LHCN-M2 (cell line): Measurements from ENCODE around the gene FZD4. TPM values are rescaled to one million over a fixed set of nuclear protein-coding genes. Genes with fewer than 3 reads are reported as not detected.
A peak's percentile ranks its signal among the peaks of the same experiment; 100 is the strongest.

Experiments
- DNase-seq: peaks from one replicate; pipeline ENCODE4 v3.0.0-alpha.2; 2012; ENCODE audit warnings: low read depth
- total RNA-seq: library from RNA; depleted of rRNA; stranded (reverse); fragments of >200 nt; gene quantifications from 2 replicates; pipeline ENCODE4 v1.2.3, GENCODE V29; 2014; rRNA removed

Gene FZD4
- total RNA-seq, 1 experiment from 2014 or later = 5.0 TPM

DNA sequence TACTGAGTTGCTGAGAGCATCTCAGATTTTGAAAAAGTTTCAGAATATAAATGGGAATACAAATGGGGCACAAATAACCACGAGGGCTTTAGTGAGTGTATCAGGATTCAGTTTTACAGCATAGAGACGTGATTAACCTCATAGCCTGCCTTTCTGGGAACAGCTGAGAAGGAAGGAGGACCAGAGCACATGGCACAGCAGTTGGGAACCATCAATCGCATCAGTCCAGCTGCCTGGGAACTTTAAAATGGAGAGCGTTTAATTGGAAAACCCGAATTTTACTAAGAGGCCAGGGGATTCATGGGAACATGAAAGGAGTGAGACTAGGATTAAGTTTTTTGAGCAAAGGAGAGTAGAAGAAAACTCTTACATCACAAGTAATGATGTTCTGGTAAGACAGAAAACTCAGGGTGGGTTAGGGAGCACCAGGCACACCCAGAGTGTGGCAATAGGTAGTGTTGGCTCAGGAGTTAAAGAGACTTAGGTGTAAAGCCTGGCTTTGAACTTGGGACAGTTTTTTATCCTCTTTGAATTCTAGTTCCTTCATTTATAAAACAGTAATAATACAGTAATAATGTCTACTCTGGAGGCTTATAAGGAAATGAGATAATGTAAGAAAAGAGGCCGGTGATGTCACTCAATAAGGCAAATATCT lies 40.2 kb downstream of the FZD4 start:
- DNase-seq = peak; percentile 93

DNA sequence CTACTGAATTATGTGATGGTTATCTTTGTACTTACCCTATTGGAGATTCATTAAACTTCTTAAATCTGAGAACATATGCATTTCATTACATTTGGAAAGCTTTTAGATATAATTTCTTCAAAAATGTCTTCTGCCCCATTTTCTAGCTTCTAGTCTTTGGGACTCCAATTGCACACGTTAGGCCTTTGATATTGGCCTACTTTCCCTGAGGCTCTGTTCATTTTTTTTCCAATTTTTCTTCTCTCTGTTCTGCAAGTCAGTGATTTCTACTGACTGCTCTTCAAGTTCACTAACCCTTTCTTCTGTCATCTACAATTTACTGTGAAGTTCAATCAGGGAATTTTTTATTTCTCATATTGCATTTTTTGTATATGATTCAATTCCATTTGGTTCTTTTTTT lies 43.0 kb downstream of the FZD4 start:
- DNase-seq = no peak

DNA sequence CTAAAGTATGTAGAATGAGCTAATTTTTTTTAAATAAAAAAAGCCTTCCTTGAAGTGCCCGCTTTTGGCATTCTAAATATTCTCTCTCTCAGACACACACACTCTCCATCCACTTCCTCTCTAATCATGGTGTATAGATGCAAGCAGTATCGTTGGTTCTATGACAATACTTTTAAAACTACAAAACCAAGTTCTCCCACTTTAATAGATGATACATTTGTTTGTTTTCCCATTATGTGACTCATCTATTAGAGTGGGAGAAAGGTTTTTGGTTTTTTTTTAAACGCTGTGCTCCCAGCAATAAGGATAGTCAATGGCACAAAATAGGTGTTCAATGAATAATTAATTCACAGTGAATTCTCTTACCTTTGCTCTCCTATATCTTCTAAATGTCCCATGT lies 44.6 kb downstream of the FZD4 start:
- no peak for DNase-seq

DNA sequence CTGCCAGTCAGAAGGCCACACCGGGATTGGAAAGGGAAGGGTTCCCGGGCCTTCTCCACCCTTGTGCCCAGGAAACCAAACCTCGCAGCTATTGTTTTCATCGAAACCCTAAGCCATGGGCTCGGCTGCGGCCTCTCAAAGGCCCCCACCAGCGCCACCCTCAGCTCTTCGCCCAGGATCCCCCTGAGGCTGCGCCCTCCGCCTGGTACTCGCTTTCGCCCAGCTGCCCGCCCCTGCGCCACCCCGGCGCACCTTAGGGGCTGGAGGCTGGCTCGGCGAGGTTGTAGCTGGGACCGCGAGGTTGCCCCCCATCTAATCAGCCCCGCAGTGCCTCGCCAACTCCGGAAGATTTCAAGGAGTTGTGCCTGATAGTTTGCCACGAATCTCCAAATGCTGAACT lies 49.0 kb downstream of the FZD4 start:
- DNase-seq = no peak

DNA sequence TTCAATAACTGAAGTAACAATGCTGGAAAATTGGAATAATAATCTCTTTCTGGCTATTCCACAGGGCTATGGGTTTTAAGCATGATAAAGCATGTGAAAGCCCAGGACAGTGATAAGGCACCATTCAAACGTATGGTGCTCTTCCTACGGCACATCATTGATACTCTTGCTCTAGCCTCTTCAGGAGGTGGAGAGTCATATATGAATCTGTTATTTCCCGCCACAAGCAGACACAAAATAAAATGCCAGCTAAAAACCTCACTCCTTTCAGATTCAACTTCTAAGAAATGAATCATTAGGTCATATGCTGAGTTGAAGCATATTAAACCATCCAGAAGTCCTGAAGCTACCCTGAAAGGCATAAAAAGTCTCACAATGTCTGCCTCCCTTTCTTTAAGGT lies 49.9 kb downstream of the FZD4 start:
- no peak for DNase-seq

DNA sequence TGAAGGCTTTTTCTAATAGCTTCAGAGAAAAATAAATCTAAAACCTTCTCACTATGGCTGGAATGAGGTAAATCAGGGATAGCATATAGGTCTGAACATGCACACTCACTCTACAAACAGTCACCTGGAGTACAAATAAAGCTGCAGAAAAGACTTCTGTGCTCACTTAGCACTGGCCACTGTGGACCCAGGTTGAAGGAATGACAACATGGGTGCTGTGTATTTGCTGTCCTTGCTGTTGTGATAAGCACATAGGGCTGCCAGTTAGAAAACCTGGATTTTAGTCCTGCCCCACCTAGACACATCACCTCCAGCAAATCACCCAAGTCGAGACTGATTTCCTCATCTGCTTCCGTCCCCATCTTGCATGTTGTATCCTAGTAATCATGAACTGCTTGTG lies 51.2 kb downstream of the FZD4 start:
- no peak for DNase-seq

DNA sequence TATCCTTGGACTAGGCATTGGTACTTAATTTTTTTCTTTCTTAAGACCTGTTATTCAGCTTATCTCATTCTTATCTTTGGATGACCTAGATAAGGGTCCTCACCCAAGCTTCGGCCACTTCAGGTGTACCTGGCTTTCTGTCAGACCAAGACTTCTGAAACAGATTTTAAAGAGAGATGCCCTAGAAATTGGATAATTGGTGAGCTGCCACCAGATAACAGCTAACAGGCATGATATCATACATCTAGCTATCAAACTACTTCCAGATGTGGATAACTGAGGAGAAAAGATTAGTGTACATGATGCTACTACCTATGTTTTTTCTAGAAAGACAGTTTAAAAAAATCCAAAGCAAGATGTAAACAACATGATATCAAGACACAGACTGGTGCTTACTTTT lies 52.9 kb downstream of the FZD4 start:
- no peak for DNase-seq

DNA sequence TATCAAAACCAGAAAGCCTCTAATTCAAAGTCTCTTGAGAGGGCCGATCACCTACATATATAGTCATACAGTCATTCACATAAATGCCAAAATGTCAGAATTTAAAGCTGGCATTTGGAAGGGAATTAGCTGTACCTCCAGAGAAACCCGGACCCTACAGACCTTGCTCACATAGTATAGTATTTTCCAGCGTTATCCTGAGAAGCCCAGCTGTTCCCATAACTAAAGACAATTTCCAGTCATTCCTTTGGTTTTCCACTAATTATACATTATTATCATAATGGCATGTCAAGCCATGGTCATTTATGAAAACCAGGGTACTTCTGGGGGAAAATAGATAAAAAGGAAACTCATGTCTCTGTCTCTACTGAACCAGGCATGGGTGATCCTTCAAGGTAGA lies 53.6 kb downstream of the FZD4 start:
- DNase-seq = no peak

DNA sequence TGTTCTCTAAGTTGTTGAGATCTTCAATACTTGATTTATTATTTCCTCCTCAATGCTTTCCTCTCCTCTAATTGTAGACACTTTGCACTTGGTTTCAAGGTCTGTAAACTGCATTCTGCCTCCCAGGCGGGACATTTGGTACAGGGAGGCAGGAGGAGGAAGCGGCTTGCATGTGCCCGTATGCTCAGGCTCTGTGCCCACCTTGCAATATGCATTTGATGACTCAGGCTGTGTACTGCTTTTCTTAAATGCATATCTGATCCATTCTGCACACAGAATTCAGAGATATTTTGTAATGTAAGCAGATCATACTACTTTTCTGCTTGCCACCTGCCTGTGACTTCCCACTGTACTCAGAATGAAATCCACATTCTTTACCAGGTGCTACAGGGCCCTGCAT lies 55.0 kb downstream of the FZD4 start:
- DNase-seq = no peak

DNA sequence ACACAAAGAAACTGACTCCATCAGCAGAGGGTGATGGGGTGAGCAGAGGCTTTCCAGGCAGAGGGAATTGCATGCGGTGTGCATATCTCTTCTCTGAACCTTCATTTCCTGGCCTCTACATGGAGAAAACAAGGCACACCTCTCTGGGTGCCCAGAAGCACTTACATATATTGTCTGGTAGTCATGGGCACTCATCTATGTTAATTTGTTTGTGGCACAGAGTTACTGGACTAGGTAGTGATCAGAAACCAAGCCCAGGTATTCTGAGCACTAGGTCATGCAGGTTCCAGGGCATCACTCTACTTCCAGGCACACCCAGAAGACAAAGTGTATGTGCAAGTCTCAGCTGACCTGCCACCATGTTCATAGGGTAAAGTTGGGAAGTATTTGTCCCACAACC lies 56.5 kb downstream of the FZD4 start:
- DNase-seq = no peak

DNA sequence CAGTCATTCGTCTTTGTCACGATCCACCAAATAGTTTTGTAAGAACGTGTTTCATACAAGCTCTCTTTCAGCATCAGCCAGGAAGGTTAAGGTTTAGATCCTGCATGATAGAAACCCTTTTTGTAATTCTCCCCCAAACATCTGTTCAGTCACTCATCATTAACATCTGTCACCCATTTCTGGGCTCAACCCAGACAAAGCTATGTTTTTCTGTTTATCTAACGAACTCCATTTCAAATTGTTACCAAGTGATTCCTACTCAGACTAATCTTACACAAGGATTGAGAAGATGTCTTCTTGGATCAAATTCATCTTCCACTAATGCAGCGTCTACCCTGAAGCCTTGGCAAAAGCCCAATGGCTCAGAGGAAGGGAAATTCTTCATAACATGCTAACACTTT lies 58.8 kb downstream of the FZD4 start:
- peak; percentile 94 for DNase-seq

Other genes starting within 250 kb of the FZD4 start
- 141 and 157 TPM in 2 replicates for gene PRSS23, start 154.9 kb downstream of the FZD4 start, total RNA-seq
- 11.3 and 16.5 TPM in 2 replicates for gene TMEM135, start 82.5 kb upstream of the FZD4 start, total RNA-seq